Prostate gland (tissue), 2 donors: ENCODE results near the gene CXCL10. TPM values are rescaled to one million over a fixed set of nuclear protein-coding genes. Genes with fewer than 3 reads are reported as not detected.
"Not testable (repeated sequence)": the region's sequence is repeated elsewhere in the genome, so short reads cannot be mapped to it uniquely, and the experiment has no call there.

Experiments
- DNase-seq: peaks from one replicate; pipeline ENCODE4 v3.0.0-alpha.2; 2019; ENCODE audit warnings: low spot score
- H3K27ac ChIP-seq, 2 donors: fragments of 200-600 bp; sonication (generic); 2 replicates each; pipeline ENCODE4 v1.5.1; 2017 to 2019
- H3K27me3 ChIP-seq: fragments of 200-600 bp; sonication (generic); replicated peaks from 2 replicates; pipeline ENCODE4 v1.5.1; 2019; ENCODE audit not compliant: insufficient read depth
- H3K36me3 ChIP-seq, 2 donors: fragments of 200-600 bp; sonication (generic); 1 replicate in 1 of 2; 2 replicates in 1 of 2; pipeline versions ENCODE4 v1.5.1 to v1.8.1; 2017 to 2019
- H3K4me1 ChIP-seq: fragments of 200-600 bp; sonication (generic); replicated peaks from 2 replicates; pipeline ENCODE4 v1.5.1; 2019
- H3K4me3 ChIP-seq, 2 donors: fragments of 200-600 bp; sonication (generic); 2 replicates each; pipeline ENCODE4 v1.5.1; 2017 to 2019
- H3K9me3 ChIP-seq: fragments of 200-600 bp; sonication (generic); 2 replicates; pipeline ENCODE4 v1.5.1; 2017
- CTCF ChIP-seq, 4 experiments: fragments of 200-600 bp in 2 of 4; fragments of 450-650 bp in 2 of 4; sonication (generic) in 2 of 4; IDR thresholded peaks; 1 replicate in 3 of 4; 2 replicates in 1 of 4; pipeline ENCODE4 v1.5.1; 2016 to 2019; ENCODE audit warnings: antibody characterized with exemption in 4 of 4, mild to moderate bottlenecking in 2 of 4, moderate library complexity in 2 of 4
- POLR2A ChIP-seq: fragments of 450-650 bp; IDR thresholded peaks from one replicate; pipeline ENCODE4 v1.6.1; 2016; ENCODE audit warnings: antibody characterized with exemption, mild to moderate bottlenecking
- POLR2AphosphoS5 ChIP-seq: sonication (generic); formaldehyde crosslinking; IDR thresholded peaks from one replicate; pipeline ENCODE4 v1.6.1; 2017; ENCODE audit warnings: antibody characterized with exemption
- WGBS: methylation state at CpG from one replicate; pipeline ENCODE4 v1.1.5; 2018; 5-methylcytosine and 5-hydroxymethylcytosine counted together
- intact Hi-C: fragments of 100-400 bp; cut with DNase I; formaldehyde crosslinking; loops from one replicate; pipeline ENCODE4 v1.14.2; 2022
- total RNA-seq, 2 donors: library from RNA; depleted of rRNA; stranded (reverse); fragments of >200 nt; gene quantifications; one replicate each; pipeline ENCODE4 v1.1.0, GENCODE V29; 2016

CXCL10 gene
- total RNA-seq, 2 donors from 2014 or later = 0.51 TPM; not detected in 1

DNA sequence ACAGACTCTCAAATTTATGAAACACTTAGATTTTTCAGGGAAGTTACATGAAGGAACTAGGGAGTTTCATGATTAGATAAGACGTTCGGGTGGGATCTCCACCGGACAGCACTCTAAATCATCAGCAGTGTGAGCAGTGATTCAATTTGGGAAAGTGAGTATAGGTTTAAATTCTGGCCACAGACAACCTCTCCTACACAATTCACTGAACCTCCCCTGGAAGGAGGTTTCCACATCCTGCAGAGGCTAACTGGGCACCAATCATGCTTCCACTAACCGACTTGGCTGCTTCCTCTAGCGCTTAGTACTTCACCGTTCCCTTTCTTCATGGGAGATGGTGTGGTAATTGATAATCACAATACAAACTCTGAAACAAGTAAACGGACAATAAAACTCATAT, 21.6 kb downstream of the CXCL10 start:
- no peak for TF ChIP-seq POLR2AphosphoS5
- 69% methylated on average over 7 of the region's 7 CpGs for WGBS

DNA sequence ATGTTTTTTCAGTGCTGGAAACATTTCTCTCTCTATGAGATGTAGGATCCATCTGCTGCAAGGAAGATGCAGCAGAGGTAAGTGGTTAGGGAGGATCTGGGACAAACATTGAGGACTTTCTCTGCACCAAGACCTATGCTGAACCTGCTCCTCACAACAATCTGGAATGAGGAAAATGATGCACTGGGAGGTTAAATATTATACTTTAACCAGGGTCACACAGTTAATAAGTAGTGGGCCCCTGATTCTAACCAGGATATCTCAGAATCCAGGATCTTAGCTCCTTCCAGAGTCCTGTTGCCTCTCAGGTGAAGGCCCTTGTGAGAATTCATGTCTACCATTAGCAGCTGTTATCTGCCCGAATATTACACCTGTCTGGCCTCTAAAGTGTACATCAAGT, 23.0 kb downstream of the CXCL10 start:
- 92% methylated on average over 1 of the region's 1 CpG for WGBS
- DNase-seq = no peak
- H3K27me3 ChIP-seq = no peaks in the 10 kb centered on the region
- intact Hi-C loops = no loop called here
- no peaks in the 10 kb centered on the region for H3K9me3 ChIP-seq
- H3K4me1 ChIP-seq = no peaks in the 10 kb centered on the region
- no peak overlapping the region for H3K27ac ChIP-seq
- H3K36me3 ChIP-seq = no peaks in the 10 kb centered on the region
- TF ChIP-seq CTCF (IDR thresholded peaks at IDR 0.05) (no peak), POLR2AphosphoS5 (no peak), POLR2A (no peak)
- no peak overlapping the region for H3K4me3 ChIP-seq

More for the DNA sequence above, 21.6 kb downstream of the CXCL10 start:
- H3K4me1 ChIP-seq = no peaks in the 10 kb centered on the region
- H3K36me3 ChIP-seq = no peaks in the 10 kb centered on the region
- no peak overlapping the region for H3K4me3 ChIP-seq
- DNase-seq = no peak
- no peaks in the 10 kb centered on the region for H3K9me3 ChIP-seq
- H3K27ac ChIP-seq = no peak overlapping the region
- intact Hi-C loops = no loop called here
- H3K27me3 ChIP-seq = no peaks in the 10 kb centered on the region

GRCh38 chr4:75998525-75999147, 24.7 kb downstream of the CXCL10 start:
- H3K4me1 ChIP-seq, H3K27ac ChIP-seq, H3K36me3 ChIP-seq, DNase-seq, H3K9me3 ChIP-seq, H3K27me3 ChIP-seq, H3K4me3 ChIP-seq: not testable (repeated sequence)
- 84% methylated on average over 2 of the region's 2 CpGs for WGBS
- intact Hi-C loops = loop anchor here (5.0 kb wide), 1 partner anchor 89 kb away; no protein-coding TSS in a partner anchor

DNA sequence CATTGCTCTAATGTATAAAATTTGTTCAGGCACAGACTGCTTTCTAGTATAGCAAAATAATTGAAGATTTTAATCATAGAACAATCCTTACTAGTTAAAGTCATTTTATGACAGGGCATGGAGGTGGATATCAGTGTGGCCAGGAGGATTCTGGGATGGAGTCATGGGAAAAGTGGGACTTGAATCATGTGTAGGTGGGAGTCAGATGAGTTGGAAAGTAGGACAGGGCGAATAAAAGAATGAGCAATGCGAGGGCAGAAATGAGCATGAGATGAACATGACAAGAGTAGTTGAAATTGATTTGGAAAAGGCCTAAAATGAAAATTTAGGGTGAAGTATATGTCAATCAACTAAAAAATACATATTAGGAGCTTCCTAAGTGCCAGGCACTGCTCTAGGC, 25.4 kb downstream of the CXCL10 start:
- no peaks in the 10 kb centered on the region for H3K27me3 ChIP-seq
- H3K4me3 ChIP-seq = no peak overlapping the region
- H3K27ac ChIP-seq = no peak overlapping the region
- no peaks in the 10 kb centered on the region for H3K4me1 ChIP-seq
- TF ChIP-seq CTCF (IDR thresholded peaks at IDR 0.05) (no peak), POLR2AphosphoS5 (no peak), POLR2A (no peak)
- intact Hi-C loops = loop anchor here (5.0 kb wide), 1 partner anchor 89 kb away; no protein-coding TSS in a partner anchor
- H3K36me3 ChIP-seq = no peaks in the 10 kb centered on the region
- H3K9me3 ChIP-seq = no peaks in the 10 kb centered on the region
- WGBS = 83% methylated on average over 2 of the region's 2 CpGs
- no peak for DNase-seq

DNA sequence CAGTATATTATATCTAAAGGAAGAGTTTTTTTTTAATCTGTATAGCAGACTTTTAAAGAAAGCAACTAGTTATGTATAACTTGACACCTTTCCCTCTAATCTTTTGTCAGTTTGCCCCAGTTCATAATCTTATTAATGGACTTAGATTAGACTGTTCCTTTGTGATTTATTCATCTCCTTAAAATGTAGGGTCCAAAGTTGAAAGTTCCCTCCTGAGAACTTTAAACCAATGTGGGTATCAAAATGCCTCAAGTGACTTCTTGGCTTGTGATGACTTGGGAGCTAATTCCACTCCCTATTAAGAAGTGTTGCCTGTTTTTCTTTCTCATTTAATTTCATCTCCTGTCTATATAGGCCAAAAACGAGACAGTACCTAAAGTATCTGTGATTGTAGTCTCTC, 26.2 kb downstream of the CXCL10 start:
- intact Hi-C loops = loop anchor here (5.0 kb wide), 1 partner anchor 90 kb away; no protein-coding TSS in a partner anchor
- 89% methylated on average over 1 of the region's 1 CpG for WGBS

More for the DNA sequence above, 26.2 kb downstream of the CXCL10 start:
- H3K4me1 ChIP-seq = no peaks in the 10 kb centered on the region
- H3K27me3 ChIP-seq = no peaks in the 10 kb centered on the region
- H3K36me3 ChIP-seq = no peaks in the 10 kb centered on the region
- H3K9me3 ChIP-seq = no peaks in the 10 kb centered on the region
- H3K27ac ChIP-seq = no peak overlapping the region
- no peak for DNase-seq
- TF ChIP-seq CTCF (IDR thresholded peaks at IDR 0.05) (no peak), POLR2AphosphoS5 (no peak), POLR2A (no peak)
- no peak overlapping the region for H3K4me3 ChIP-seq
